ENCODE results near the gene ABCC1. TPM values are rescaled to one million over a fixed set of nuclear protein-coding genes. Genes with fewer than 3 reads are reported as not detected.

Gene ABCC1
- total RNA-seq, 2 experiments from 2014 or later, result 40.3 to 41.0 TPM

- Mint-ChIP-seq H3K27ac (no peak overlapping the region), H3K4me3 (no peak overlapping the region), H3K4me1 (ENCODE audit: low read depth) (no peaks in the 10 kb centered on the region), H3K36me3 (ENCODE audit: low read depth) (peaks cover 63% of the 10 kb centered on the region), H3K9me3 (no peaks in the 10 kb centered on the region), H3K27me3 (ENCODE audit: low read depth) (no peaks in the 10 kb centered on the region)
- CTCF ChIA-PET, result no interaction called here
- DNase-seq, result no peak
- intact Hi-C loops (cut with micrococcal nuclease), result no loop called here
Observed at GRCh38 chr16:16109453-16110110, 160.2 kb downstream of the ABCC1 start.

- no peak overlapping the region for H3K4me3 Mint-ChIP-seq
- intact Hi-C loops (cut with micrococcal nuclease), result no loop called here
- CTCF ChIA-PET, result no interaction called here
- no peaks in the 10 kb centered on the region for H3K27me3 Mint-ChIP-seq (ENCODE audit: low read depth)
- no peaks in the 10 kb centered on the region for H3K4me1 Mint-ChIP-seq (ENCODE audit: low read depth)
- H3K27ac Mint-ChIP-seq, result no peak overlapping the region
- peaks cover 66% of the 10 kb centered on the region for H3K36me3 Mint-ChIP-seq (ENCODE audit: low read depth)
- H3K9me3 Mint-ChIP-seq, result no peaks in the 10 kb centered on the region
- DNase-seq, result no peak
Observed at GRCh38 chr16:16110111-16110490, 160.7 kb downstream of the ABCC1 start.

GRCh38 chr16:16111639-16112038 lies 162.2 kb downstream of the ABCC1 start:
- CTCF ChIA-PET, result no interaction called here
- peaks cover 74% of the 10 kb centered on the region for H3K36me3 Mint-ChIP-seq (ENCODE audit: low read depth)
- no peak for DNase-seq
- no peak overlapping the region for H3K4me3 Mint-ChIP-seq
- no peaks in the 10 kb centered on the region for H3K9me3 Mint-ChIP-seq
- no peaks in the 10 kb centered on the region for H3K27me3 Mint-ChIP-seq (ENCODE audit: low read depth)
- intact Hi-C loops (cut with micrococcal nuclease), result no loop called here
- no peaks in the 10 kb centered on the region for H3K4me1 Mint-ChIP-seq (ENCODE audit: low read depth)
- no peak overlapping the region for H3K27ac Mint-ChIP-seq

- peaks cover 7% of the 10 kb centered on the region for H3K9me3 Mint-ChIP-seq
- H3K36me3 Mint-ChIP-seq (ENCODE audit: low read depth), result peaks cover 78% of the 10 kb centered on the region
- intact Hi-C loops (cut with micrococcal nuclease), result no loop called here
- CTCF ChIA-PET, result no interaction called here
- H3K4me1 Mint-ChIP-seq (ENCODE audit: low read depth), result no peaks in the 10 kb centered on the region
- H3K4me3 Mint-ChIP-seq, result no peak overlapping the region
- H3K27me3 Mint-ChIP-seq (ENCODE audit: low read depth), result no peaks in the 10 kb centered on the region
- H3K27ac Mint-ChIP-seq, result no peak overlapping the region
- no peak for DNase-seq
Observed at GRCh38 chr16:16112450-16113053, 163.1 kb downstream of the ABCC1 start.

GRCh38 chr16:16113076-16113475 lies 163.7 kb downstream of the ABCC1 start:
- Mint-ChIP-seq H3K4me3 (no peak overlapping the region), H3K9me3 (peaks cover 7% of the 10 kb centered on the region), H3K4me1 (ENCODE audit: low read depth) (no peaks in the 10 kb centered on the region), H3K36me3 (ENCODE audit: low read depth) (peaks cover 81% of the 10 kb centered on the region), H3K27me3 (ENCODE audit: low read depth) (no peaks in the 10 kb centered on the region), H3K27ac (no peak overlapping the region)
- DNase-seq, result no peak
- intact Hi-C loops (cut with micrococcal nuclease), result no loop called here
- CTCF ChIA-PET, result no interaction called here

- H3K4me1 Mint-ChIP-seq (ENCODE audit: low read depth), result no peaks in the 10 kb centered on the region
- peaks cover 10% of the 10 kb centered on the region for H3K9me3 Mint-ChIP-seq
- H3K36me3 Mint-ChIP-seq (ENCODE audit: low read depth), result peaks cover 82% of the 10 kb centered on the region
- CTCF ChIA-PET, result no interaction called here
- H3K27ac Mint-ChIP-seq, result no peak overlapping the region
- intact Hi-C loops (cut with micrococcal nuclease), result no loop called here
- H3K4me3 Mint-ChIP-seq, result no peak overlapping the region
- no peak for DNase-seq
- no peaks in the 10 kb centered on the region for H3K27me3 Mint-ChIP-seq (ENCODE audit: low read depth)
Observed at GRCh38 chr16:16116841-16117240, 167.4 kb downstream of the ABCC1 start.

GRCh38 chr16:16118337-16118736 lies 168.9 kb downstream of the ABCC1 start:
- intact Hi-C loops (cut with micrococcal nuclease), result no loop called here
- Mint-ChIP-seq H3K4me3 (no peak overlapping the region), H3K27me3 (ENCODE audit: low read depth) (no peaks in the 10 kb centered on the region), H3K36me3 (ENCODE audit: low read depth) (peaks cover 85% of the 10 kb centered on the region), H3K4me1 (ENCODE audit: low read depth) (no peaks in the 10 kb centered on the region), H3K27ac (no peak overlapping the region), H3K9me3 (peaks cover 10% of the 10 kb centered on the region)
- DNase-seq, result no peak
- CTCF ChIA-PET, result no interaction called here

- CTCF ChIA-PET, result interaction anchor here (0.5 kb wide), 1 partner anchor 376 kb away, joined by 3 read pairs; no protein-coding TSS in a partner anchor
- intact Hi-C loops (cut with micrococcal nuclease), result loop anchor here (10.0 kb wide), 1 partner anchor 445 kb away; no protein-coding TSS in a partner anchor
- no peak for DNase-seq
- no peaks in the 10 kb centered on the region for H3K4me1 Mint-ChIP-seq (ENCODE audit: low read depth)
- H3K27ac Mint-ChIP-seq, result no peak overlapping the region
- no peak overlapping the region for H3K4me3 Mint-ChIP-seq
- H3K9me3 Mint-ChIP-seq, result peaks cover 21% of the 10 kb centered on the region
- H3K36me3 Mint-ChIP-seq (ENCODE audit: low read depth), result peaks cover 86% of the 10 kb centered on the region
- H3K27me3 Mint-ChIP-seq (ENCODE audit: low read depth), result no peaks in the 10 kb centered on the region
Observed at GRCh38 chr16:16120044-16120381, 170.6 kb downstream of the ABCC1 start.

GRCh38 chr16:16120382-16121184 lies 171.2 kb downstream of the ABCC1 start:
- intact Hi-C loops (cut with micrococcal nuclease), result loop anchor here (10.0 kb wide), 1 partner anchor 446 kb away; no protein-coding TSS in a partner anchor
- CTCF ChIA-PET, result interaction anchor here (0.5 kb wide), 1 partner anchor 376 kb away, joined by 3 read pairs; no protein-coding TSS in a partner anchor
- Mint-ChIP-seq H3K4me1 (ENCODE audit: low read depth) (no peaks in the 10 kb centered on the region), H3K4me3 (no peak overlapping the region), H3K9me3 (peaks cover 23% of the 10 kb centered on the region), H3K27me3 (ENCODE audit: low read depth) (no peaks in the 10 kb centered on the region), H3K36me3 (ENCODE audit: low read depth) (peaks cover 84% of the 10 kb centered on the region), H3K27ac (no peak overlapping the region)
- no peak for DNase-seq

GRCh38 chr16:16121185-16121727 lies 171.8 kb downstream of the ABCC1 start:
- H3K27ac Mint-ChIP-seq, result peak overlapping the region; percentile 46
- H3K36me3 Mint-ChIP-seq (ENCODE audit: low read depth), result peaks cover 85% of the 10 kb centered on the region
- H3K4me3 Mint-ChIP-seq, result no peak overlapping the region
- H3K4me1 Mint-ChIP-seq (ENCODE audit: low read depth), result no peaks in the 10 kb centered on the region
- CTCF ChIA-PET, result no interaction called here
- H3K27me3 Mint-ChIP-seq (ENCODE audit: low read depth), result no peaks in the 10 kb centered on the region
- intact Hi-C loops (cut with micrococcal nuclease), result loop anchor here (10.0 kb wide), 1 partner anchor 446 kb away; no protein-coding TSS in a partner anchor
- H3K9me3 Mint-ChIP-seq, result peaks cover 25% of the 10 kb centered on the region
- DNase-seq, result no peak

- Mint-ChIP-seq H3K9me3 (peaks cover 20% of the 10 kb centered on the region), H3K36me3 (ENCODE audit: low read depth) (peaks cover 78% of the 10 kb centered on the region), H3K4me1 (ENCODE audit: low read depth) (no peaks in the 10 kb centered on the region), H3K27ac (no peak overlapping the region), H3K27me3 (ENCODE audit: low read depth) (no peaks in the 10 kb centered on the region), H3K4me3 (no peak overlapping the region)
- CTCF ChIA-PET, result interaction anchor here (1.5 kb wide), 1 partner anchor 247 kb away, joined by 5 read pairs; no protein-coding TSS in a partner anchor
- DNase-seq, result no peak
- intact Hi-C loops (cut with micrococcal nuclease), result loop anchor here (10.0 kb wide), 1 partner anchor 447 kb away; no protein-coding TSS in a partner anchor
Observed at GRCh38 chr16:16122264-16122663, 172.8 kb downstream of the ABCC1 start.

- peaks cover 64% of the 10 kb centered on the region for H3K36me3 Mint-ChIP-seq (ENCODE audit: low read depth)
- CTCF ChIA-PET, result no interaction called here
- no peaks in the 10 kb centered on the region for H3K4me1 Mint-ChIP-seq (ENCODE audit: low read depth)
- DNase-seq, result no peak
- peaks cover 16% of the 10 kb centered on the region for H3K9me3 Mint-ChIP-seq
- H3K27me3 Mint-ChIP-seq (ENCODE audit: low read depth), result no peaks in the 10 kb centered on the region
- intact Hi-C loops (cut with micrococcal nuclease), result loop anchor here (10.0 kb wide), 1 partner anchor 450 kb away; no protein-coding TSS in a partner anchor
- H3K27ac Mint-ChIP-seq, result no peak overlapping the region
- no peak overlapping the region for H3K4me3 Mint-ChIP-seq
Observed at GRCh38 chr16:16124438-16124837, 175.0 kb downstream of the ABCC1 start.

All from activated naive CD4-positive, alpha-beta T cell treated with anti-CD3 and anti-CD28 coated beads for 36 hours (primary cell).